HG02642 (cell line): ENCODE results near the gene CDH15.

Experiments used
- ATAC-seq: cut with Tn5 transposase; IDR thresholded peaks from one replicate; pipeline ENCODE4 v1.9.1; 2021; ENCODE audit warnings: mild to moderate bottlenecking; ENCODE audit not compliant: unreplicated experiment, poor library complexity

Gene CDH15

DNA sequence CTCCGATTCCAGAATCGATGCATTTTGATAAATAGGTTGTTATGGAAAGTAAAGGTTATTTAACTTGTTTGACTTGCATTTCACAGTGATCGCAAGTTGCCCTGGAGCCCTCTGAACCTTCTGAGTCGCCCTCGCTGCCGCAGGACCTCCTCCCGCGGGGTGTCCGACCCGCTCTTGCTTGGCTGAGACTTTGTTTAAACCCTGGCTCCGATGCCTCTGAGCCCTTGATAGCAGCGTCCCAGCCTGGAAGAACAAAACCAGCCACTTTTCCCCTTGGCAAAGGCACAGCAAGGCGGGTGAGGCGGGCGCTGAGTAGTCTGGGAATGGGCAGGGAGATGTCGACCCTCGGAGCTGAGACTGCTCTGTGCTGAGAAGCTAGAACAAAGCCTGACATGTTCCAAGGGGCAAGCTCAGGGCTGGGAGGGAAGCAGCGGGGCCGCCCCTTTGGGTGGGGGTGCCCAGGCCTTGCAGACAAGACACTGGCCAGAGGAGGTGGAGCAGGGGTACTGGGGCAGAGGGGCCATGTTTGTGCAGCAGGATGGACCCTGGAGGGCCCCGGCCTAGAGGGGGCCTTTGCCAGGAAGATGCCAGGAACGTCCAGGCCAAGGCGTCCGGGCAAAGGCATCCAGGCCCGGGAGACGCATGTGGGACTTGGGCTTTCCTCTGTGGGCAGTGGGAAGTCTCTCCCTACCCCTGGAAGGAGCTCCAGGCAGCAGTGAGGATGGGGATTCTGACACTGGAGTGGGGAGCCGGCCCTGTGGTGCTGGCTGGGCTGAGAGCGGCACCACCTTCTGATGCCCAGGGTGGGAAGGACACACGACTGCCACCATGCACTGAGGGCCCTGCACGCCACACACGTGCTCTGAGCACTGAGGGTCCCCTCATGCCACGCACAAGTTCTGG is 30.3 kb upstream of the CDH15 start:
- no peak for ATAC-seq

GRCh38 chr16:89141884-89142267 is 29.7 kb upstream of the CDH15 start:
- ATAC-seq = no peak

DNA sequence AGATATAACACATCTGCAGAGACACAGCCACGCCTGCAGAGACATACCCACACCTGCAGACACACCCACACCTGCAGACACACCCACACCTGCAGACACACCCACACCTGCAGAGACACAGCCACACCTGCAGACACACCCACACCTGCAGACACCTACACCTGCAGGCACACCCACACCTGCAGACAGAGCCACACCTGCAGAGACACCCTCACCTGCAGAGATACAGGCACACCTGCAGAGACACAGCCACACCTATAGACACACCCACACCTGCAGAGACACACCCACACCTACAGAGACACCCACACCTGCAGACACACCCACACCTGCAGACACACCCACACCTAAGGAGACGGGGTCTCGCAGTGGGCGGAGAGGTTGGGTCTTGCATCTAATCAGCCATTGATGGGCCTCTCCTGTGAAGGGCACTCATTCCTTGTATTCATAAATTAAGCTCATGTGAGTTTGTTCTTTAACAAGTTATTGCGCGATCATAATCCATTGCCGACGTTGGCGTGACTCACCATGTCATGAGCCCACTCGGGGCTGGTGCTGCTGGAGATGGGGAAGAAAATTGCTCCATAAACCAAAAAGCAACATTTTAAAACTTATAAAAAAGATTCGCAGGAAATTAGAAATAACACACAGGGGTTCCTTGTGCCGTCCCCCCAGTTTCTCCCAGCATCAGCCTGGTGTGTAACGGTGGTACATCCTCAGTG is 28.9 kb upstream of the CDH15 start:
- ATAC-seq = no peak

GRCh38 chr16:89143201-89143741 is 28.3 kb upstream of the CDH15 start:
- ATAC-seq = no peak

GRCh38 chr16:89143911-89144675 is 27.5 kb upstream of the CDH15 start:
- no peak for ATAC-seq

DNA sequence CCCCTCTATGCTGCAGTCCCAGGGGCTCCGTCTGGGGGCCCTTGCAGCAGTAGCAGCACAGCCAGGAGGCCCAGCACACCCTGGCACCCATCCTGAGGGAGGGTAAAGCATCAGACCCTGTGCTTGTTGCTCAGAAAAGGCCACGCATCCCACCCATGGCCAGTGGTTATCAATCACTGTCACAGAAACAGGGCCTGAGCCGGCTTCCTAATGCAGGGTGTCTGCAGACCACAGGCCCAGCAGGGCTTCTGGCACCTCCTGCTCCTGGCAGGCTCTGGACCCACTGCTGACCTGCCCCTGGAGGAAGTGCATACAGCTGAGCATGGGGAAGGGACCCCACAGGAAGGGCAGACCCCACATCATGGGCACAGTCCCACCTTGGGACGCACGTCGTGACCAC is 26.9 kb upstream of the CDH15 start:
- ATAC-seq = no peak

DNA sequence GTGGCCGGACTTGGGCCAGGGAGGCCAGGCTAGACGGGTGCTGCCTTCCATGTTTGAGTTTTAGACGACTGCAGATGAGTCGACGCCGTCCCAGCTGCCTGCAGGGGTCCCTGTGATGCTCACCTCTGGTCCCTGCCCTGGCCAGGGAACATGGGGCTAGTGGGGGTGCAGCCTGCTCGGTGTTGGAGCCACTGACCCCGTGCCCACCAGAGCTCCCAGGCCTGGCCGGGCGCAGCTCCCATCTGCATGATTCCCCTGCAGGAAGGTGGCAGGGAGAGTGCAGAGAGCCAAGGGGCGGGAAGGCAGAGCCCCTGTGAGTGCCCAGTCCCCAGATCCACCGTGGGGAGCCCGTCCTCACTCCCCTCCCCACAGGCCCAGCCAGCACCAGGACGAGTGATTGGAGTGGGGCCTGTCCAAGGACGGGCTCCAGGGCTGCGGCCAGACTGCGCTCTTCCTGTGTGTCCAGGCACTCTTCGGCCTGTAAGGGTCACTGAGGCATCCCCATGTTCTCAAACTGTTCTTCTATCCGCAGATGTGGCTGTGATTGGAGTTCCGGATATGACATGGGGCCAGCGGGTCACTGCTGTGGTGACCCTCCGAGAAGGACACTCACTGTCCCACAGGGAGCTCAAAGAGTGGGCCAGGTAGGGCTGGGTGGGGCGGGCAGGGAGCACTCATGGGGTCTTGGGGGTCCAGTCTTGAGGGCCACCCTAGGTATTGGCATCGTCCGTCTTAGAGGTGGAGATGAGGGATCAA is 26.0 kb upstream of the CDH15 start:
- no peak for ATAC-seq

DNA sequence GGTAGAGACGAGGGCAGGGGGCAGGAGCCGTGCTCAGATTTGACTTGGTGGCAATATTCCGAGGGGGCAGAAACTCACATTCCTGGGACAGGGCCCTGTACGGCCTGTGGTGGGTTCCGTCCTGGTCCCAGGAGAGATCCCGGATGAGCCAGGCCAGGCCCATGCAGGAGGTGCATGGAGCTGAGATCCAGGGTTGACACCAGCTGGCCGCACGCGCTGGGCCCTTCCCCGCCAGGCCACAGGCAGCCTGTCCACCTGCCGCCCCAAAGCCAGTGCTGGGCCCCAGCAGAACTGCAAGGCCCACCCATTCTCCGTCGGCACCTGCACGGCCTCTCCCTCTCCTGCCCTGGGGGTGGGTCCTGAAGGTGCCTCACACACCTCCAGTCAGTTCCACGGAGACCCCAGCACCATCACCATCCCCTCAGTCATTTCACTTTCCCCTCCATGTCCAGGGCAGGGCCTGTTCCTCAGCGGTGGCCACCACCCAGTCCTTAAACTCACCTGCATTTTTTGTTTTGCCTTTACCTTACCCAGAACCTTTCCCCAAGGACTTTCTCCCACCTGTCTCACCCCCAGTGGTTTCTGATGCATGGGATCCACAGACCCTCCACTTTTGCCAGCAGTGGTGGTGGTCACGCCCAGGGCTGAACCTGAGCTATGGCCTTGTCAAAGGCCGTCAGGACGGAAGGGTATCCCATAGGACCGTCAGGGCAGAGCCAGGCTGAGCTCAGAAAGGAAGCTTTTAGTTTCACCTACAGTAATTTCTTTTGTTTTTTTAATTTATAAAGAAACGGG is 25.1 kb upstream of the CDH15 start:
- no peak for ATAC-seq

DNA sequence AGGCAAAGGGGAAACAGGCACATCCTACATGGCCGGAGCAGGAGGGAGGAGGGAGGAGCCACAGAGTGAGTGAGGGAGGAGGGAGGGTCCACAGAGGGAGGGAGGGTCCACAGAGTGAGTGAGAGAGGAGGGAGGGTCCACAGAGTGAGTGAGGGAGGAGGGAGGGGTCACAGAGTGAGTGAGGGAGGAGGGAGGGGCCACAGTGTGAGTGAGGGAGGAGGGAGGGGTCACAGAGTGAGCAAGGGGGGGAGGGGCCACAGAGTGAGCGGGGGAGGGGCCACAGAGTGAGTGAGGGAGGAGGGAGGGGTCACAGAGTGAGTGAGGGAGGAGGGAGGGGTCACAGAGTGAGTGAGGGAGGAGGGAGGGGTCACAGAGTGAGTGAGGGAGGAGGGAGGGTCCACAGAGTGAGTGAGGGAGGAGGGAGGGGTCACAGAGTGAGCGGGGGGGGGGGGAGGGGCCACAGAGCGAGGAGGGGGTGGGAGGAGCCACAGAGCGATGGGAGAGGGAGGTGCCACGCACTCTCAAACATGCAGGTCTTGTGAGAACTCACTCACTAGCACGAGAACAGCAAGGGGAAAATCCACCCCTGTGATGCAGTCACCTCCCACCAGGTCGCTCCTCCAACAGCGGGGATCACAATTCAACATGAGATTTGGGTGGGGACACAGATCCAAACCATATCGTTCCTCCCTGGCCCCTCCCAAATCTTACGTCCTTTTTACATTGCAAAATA is 24.3 kb upstream of the CDH15 start:
- ATAC-seq = no peak

- ATAC-seq = no peak
Measured at GRCh38 chr16:89149386-89149785, 22.2 kb upstream of the CDH15 start.

- ATAC-seq = no peak
Measured at GRCh38 chr16:89150090-89150835, 21.3 kb upstream of the CDH15 start.

- no peak for ATAC-seq
Measured at GRCh38 chr16:89150981-89151380, 20.6 kb upstream of the CDH15 start.

DNA sequence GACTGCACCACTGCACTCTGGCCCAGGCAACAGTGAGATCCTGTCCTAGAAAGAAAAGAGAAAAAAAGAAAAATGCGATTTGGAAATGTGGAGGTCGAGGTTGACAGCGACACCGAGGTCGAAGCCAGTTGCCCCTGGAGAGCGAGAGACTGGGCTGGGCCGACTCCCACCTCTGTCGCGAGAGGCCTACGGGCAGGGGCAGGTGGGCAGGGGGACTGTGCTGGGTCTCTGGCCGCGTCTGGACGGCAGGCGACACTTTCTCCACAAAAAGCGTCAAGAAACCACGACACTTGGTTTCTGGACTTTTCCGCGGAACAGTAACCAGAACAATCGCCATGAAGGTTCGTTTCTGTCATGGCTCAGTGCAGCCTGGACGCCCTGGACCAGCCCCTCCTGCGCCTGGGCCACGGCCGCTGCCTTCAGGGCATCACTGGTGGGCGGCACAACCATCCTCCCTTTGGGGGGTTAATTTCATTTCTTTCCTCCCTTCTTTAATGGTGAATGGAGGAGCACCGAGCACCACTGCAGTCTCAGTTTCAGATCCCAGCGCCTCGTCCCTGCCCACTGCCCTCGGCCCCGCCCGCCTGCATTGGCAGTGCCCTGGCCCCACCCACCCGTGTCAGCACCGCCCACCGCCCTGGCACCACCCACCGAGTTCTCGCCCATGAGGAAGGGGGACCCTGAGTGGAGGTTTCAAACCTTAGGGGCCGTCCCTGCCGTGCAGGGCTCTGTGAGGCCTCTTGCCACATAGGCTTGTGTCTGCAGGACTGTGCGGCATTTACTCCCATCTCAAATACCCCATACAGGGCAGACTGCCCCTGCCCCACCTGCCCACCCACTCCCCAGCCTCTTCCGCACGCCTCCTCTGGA is 18.5 kb upstream of the CDH15 start:
- ATAC-seq = no peak

- no peak for ATAC-seq
Measured at GRCh38 chr16:89153848-89154271, 17.7 kb upstream of the CDH15 start.

DNA sequence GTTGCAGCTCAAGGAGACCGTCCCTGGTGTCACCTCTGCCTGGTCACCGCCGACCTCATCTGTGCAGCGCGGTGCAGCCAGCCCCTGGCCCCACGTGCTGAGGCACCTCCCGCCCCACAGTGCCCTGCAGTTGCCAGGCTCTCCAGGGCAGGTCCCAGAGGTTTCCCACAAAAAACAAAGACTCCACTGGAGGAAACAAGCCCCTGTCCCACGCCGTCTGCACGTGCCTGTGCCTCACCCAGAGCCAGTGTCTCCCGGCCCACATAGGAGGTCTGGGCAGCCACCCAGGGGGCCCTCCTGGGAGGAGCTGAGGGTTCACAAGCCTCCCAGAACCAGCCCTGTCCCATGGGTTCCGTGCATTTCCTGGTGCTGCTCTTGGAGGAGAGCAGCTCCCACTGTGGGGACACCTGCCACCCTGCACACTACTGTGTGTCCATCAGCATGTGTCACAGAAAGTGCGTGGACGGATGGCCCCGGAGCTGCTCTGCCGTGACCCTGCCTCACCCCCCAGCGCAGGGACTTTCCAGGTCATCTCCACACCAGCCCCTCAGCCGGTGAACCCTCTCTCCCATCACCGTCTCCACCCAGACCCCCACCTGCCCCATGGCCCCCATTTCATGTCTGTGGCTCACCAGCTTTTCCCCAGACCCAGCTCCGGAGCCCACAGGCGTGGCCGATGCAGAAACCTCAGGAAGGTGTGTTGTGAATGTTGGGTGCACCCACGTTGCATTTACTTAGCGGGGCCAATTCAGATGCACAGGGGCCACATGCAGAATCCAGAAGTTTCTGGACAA is 17.0 kb upstream of the CDH15 start:
- ATAC-seq = no peak

DNA sequence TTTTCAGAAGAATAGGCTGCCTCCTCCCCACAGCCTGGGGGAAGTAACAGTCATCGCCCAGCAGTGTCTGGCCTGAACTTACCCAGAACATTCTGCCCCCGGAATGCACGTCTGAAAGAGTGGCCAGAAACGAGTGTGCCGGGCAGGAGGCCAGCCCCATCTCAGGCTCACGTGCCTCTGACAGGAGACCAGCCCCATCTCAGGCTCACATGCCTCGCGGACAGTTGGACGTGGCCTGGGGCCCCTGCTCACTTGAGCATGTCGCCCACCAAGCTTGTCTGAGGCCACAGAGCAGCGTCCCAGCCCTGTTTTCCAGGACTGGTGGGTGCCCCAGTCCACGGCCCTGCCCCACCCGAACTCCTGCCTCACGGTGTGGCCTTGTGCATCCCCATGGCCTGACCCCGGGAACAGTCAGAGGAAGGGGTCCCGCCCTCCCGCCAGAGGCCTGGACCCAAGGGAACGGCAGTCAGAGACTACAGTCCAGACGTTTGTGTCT is 16.3 kb upstream of the CDH15 start:
- ATAC-seq = no peak
